Effector memory CD8-positive, alpha-beta T cell (primary cell): ENCODE data around the gene ZNF516.

ENCODE experiments used
- ATAC-seq: fragments of 150-1000 bp; cut with Tn5 transposase; replicated peaks from 2 replicates; pipeline ENCODE4 v1.10.0; 2021; ENCODE audit warnings: mild to moderate bottlenecking, moderate library complexity
- DNase-seq, 3 experiments: peaks; one replicate each; pipeline ENCODE4 v3.0.0; 2021
- H3K27ac Mint-ChIP-seq, 2 donors: one replicate each; pipeline ENCODE4 v1.8.0; 2022; ENCODE audit warnings: mild to moderate bottlenecking in 2 of 2, mixed read lengths in 2 of 2, moderate library complexity in 2 of 2
- H3K27me3 Mint-ChIP-seq, 2 donors: one replicate each; pipeline ENCODE4 v1.8.0; 2022; ENCODE audit warnings: mixed read lengths in 2 of 2
- H3K36me3 Mint-ChIP-seq: one replicate; pipeline ENCODE4 v1.8.0; 2022; ENCODE audit warnings: mild to moderate bottlenecking, moderate library complexity, mixed read lengths; ENCODE audit not compliant: insufficient read depth
- H3K4me1 Mint-ChIP-seq, 2 donors: one replicate each; pipeline ENCODE4 v1.8.0; 2022; ENCODE audit warnings: low read depth in 2 of 2, mixed read lengths in 2 of 2
- H3K4me3 Mint-ChIP-seq, 2 donors: one replicate each; pipeline ENCODE4 v1.8.0; 2022; ENCODE audit warnings: mild to moderate bottlenecking in 2 of 2, mixed read lengths in 2 of 2, moderate library complexity in 2 of 2
- H3K9me3 Mint-ChIP-seq, 2 donors: one replicate each; pipeline ENCODE4 v1.8.0; 2022; ENCODE audit warnings: mixed read lengths in 2 of 2

ZNF516 gene

GRCh38 chr18:76465630-76466409 is 29.2 kb downstream of the ZNF516 start:
- ATAC-seq (no peak), DNase-seq (no peak)
- Mint-ChIP-seq H3K4me3 (no peak overlapping the region), H3K4me1 (peaks cover 3 to 18% of the 10 kb centered on the region in 2 donors), H3K9me3 (no peaks in the 10 kb centered on the region), H3K27me3 (peaks cover 10 to 29% of the 10 kb centered on the region in 2 donors), H3K36me3 (peaks cover 5% of the 10 kb centered on the region), H3K27ac (no peak overlapping the region)

- ATAC-seq: no peak
- no peaks in the 10 kb centered on the region for H3K9me3 Mint-ChIP-seq
- no peak for DNase-seq
- no peak overlapping the region for H3K27ac Mint-ChIP-seq
- peaks cover 10 to 19% of the 10 kb centered on the region in 2 donors for H3K27me3 Mint-ChIP-seq
- H3K36me3 Mint-ChIP-seq: no peaks in the 10 kb centered on the region
- peaks cover 3 to 18% of the 10 kb centered on the region in 2 donors for H3K4me1 Mint-ChIP-seq
- no peak overlapping the region for H3K4me3 Mint-ChIP-seq
Observed at GRCh38 chr18:76464281-76465259, 30.5 kb downstream of the ZNF516 start.

GRCh38 chr18:76463872-76464271 is 31.2 kb downstream of the ZNF516 start:
- peaks cover 10 to 16% of the 10 kb centered on the region in 2 donors for H3K27me3 Mint-ChIP-seq
- H3K36me3 Mint-ChIP-seq: no peaks in the 10 kb centered on the region
- no peak overlapping the region for H3K4me3 Mint-ChIP-seq
- no peak for ATAC-seq
- peaks cover 3 to 17% of the 10 kb centered on the region in 2 donors for H3K4me1 Mint-ChIP-seq
- no peak overlapping the region for H3K27ac Mint-ChIP-seq
- H3K9me3 Mint-ChIP-seq: no peaks in the 10 kb centered on the region
- no peak for DNase-seq

DNA sequence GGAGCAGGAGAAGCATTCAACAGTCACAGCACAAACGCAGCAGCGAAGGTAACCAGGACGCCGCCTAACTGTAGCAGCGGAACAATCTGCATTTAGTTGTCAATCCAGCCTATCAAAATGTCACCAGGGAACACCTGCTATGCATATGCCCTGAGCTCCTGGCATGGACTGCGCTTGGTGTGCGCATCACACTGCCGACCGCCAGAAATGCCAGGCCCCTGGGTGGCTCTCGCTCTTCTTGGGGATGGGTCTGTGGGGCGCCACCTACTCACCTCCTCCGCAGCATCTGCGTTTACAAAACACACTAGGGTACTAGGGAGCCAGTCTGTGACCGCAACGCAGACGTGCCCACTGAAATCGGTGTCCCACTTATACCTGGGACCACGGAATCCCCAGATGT is 31.7 kb downstream of the ZNF516 start:
- ATAC-seq: no peak
- Mint-ChIP-seq H3K27me3 (peaks cover 10 to 13% of the 10 kb centered on the region in 2 donors), H3K4me3 (no peak overlapping the region), H3K27ac (no peak overlapping the region), H3K9me3 (no peaks in the 10 kb centered on the region), H3K36me3 (no peaks in the 10 kb centered on the region), H3K4me1 (peaks cover 3 to 16% of the 10 kb centered on the region in 2 donors)
- no peak for DNase-seq

GRCh38 chr18:76462326-76462694 is 32.7 kb downstream of the ZNF516 start:
- Mint-ChIP-seq H3K4me3 (no peak overlapping the region), H3K9me3 (no peaks in the 10 kb centered on the region), H3K27ac (no peak overlapping the region), H3K4me1 (peaks cover 1 to 11% of the 10 kb centered on the region in 2 donors), H3K36me3 (no peaks in the 10 kb centered on the region), H3K27me3 (peaks cover 10 to 13% of the 10 kb centered on the region in 2 donors)
- DNase-seq (no peak), ATAC-seq (no peak)

DNA sequence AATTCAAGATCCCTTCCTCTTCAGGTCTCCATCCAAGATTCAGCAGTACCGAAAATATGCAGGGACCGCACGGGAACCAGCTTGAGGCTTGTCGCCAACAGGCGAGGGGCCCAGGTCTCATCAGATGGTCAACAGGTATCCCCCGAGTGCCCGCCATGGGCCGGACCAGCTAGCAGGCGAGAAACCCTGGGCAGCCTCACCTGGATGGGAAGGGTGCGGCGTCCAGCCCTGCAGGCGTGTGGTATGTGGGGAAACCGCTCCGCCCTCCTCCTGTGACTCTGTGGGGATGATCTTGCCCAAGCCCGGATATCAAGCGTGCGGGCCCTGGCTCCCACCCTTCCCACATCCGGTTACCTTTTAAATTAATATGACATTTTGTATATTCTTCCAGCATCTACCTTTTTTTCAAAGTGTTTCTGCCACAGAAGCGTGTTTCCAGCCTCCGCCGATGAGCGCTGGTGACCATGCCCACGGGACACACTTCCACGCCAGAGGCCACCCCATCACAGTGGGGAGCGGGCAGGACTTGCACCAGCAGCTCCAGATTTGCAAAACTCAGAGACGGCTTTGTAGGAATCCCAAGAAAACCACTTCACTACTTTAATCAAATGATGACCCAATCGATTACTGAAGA is 33.2 kb downstream of the ZNF516 start:
- Mint-ChIP-seq H3K4me3 (no peak overlapping the region), H3K27ac (no peak overlapping the region), H3K4me1 (peaks cover 0 to 10% of the 10 kb centered on the region in 2 donors), H3K27me3 (peaks cover 9 to 13% of the 10 kb centered on the region in 2 donors), H3K9me3 (no peaks in the 10 kb centered on the region), H3K36me3 (no peaks in the 10 kb centered on the region)
- ATAC-seq (no peak), DNase-seq (no peak)

- no peak for ATAC-seq
- no peak for DNase-seq
- H3K9me3 Mint-ChIP-seq: no peaks in the 10 kb centered on the region
- peaks cover 0 to 4% of the 10 kb centered on the region in 2 donors for H3K4me1 Mint-ChIP-seq
- H3K36me3 Mint-ChIP-seq: no peaks in the 10 kb centered on the region
- peaks cover 2 to 13% of the 10 kb centered on the region in 2 donors for H3K27me3 Mint-ChIP-seq
- H3K4me3 Mint-ChIP-seq: no peak overlapping the region
- no peak overlapping the region for H3K27ac Mint-ChIP-seq
Observed at GRCh38 chr18:76461148-76461547, 33.9 kb downstream of the ZNF516 start.

DNA sequence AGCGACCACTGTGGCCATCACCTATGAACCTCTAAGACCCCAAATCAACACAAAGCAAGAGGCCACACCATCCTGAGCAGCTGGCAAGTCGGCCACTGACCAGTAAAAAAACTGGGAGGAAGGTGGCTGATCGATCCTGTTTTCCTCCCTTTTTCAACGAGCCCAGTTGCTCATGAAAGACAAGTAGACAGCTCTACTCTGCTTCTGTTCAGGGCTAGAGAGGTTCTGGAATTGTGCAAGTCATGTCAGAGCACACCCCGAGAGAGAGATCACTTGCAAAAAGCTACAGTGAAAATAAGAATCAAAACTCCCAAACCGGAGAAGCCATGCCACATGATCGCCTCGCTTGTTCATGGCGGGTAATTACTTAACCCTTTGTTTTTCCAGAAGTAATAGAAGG is 34.6 kb downstream of the ZNF516 start:
- Mint-ChIP-seq H3K4me1 (peaks cover 0 to 3% of the 10 kb centered on the region in 2 donors), H3K36me3 (no peaks in the 10 kb centered on the region), H3K4me3 (no peak overlapping the region), H3K27me3 (peaks cover 0 to 12% of the 10 kb centered on the region in 2 donors), H3K27ac (no peak overlapping the region), H3K9me3 (no peaks in the 10 kb centered on the region)
- ATAC-seq (no peak), DNase-seq (no peak)

DNA sequence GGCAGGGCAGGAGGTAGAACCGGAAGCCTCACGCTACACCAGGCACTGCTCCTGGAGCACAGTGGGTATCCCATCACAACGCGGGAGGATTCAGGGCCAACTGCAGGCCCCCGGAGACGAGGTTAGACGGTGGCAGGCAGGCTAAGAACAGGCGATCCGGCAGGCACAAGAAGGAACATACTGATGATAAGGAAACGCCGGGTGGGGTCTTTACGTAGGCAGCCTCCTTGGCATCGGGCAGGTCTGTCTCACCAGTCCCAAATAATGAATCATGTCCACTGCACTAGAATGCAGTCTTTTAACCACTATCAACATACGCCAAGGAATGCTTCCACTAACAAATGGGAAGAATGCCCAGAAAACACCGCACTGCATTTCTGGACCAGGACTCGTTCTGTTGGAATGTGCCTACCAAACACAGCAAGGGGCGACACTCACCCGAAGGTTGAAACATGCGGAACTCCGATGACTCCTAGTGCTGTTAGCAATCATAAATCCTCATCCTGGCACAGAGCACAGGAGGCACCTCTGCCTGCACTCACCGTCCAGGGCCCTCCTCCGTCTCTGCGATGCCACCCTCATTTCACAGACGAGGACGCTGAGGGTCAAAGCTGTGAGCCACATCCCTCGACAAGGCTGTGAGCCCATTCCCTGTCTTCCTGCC is 35.2 kb downstream of the ZNF516 start:
- ATAC-seq: no peak

GRCh38 chr18:76459312-76459686 is 35.7 kb downstream of the ZNF516 start:
- no peak overlapping the region for H3K27ac Mint-ChIP-seq
- H3K27me3 Mint-ChIP-seq: peaks cover 0 to 9% of the 10 kb centered on the region in 2 donors
- H3K9me3 Mint-ChIP-seq: no peaks in the 10 kb centered on the region
- DNase-seq (no peak), ATAC-seq (no peak)
- no peak overlapping the region for H3K4me3 Mint-ChIP-seq
- no peaks in the 10 kb centered on the region for H3K36me3 Mint-ChIP-seq
- peaks cover 0 to 4% of the 10 kb centered on the region in 2 donors for H3K4me1 Mint-ChIP-seq

More for the DNA sequence above, 35.2 kb downstream of the ZNF516 start:
- Mint-ChIP-seq H3K36me3 (no peaks in the 10 kb centered on the region), H3K4me3 (no peak overlapping the region), H3K27ac (no peak overlapping the region), H3K9me3 (no peaks in the 10 kb centered on the region), H3K4me1 (peaks cover 0 to 4% of the 10 kb centered on the region in 2 donors), H3K27me3 (peaks cover 0 to 7% of the 10 kb centered on the region in 2 donors)
- no peak for DNase-seq

GRCh38 chr18:76458522-76459311 is 36.3 kb downstream of the ZNF516 start:
- no peak for DNase-seq
- H3K9me3 Mint-ChIP-seq: no peaks in the 10 kb centered on the region
- no peak overlapping the region for H3K4me3 Mint-ChIP-seq
- H3K27me3 Mint-ChIP-seq: peaks cover 5 to 15% of the 10 kb centered on the region in 2 donors
- no peaks in the 10 kb centered on the region for H3K36me3 Mint-ChIP-seq
- no peak overlapping the region for H3K27ac Mint-ChIP-seq
- no peak for ATAC-seq
- peaks cover 0 to 4% of the 10 kb centered on the region in 2 donors for H3K4me1 Mint-ChIP-seq

- ATAC-seq: no peak
- H3K27ac Mint-ChIP-seq: no peak overlapping the region
- H3K4me3 Mint-ChIP-seq: no peak overlapping the region
- H3K36me3 Mint-ChIP-seq: no peaks in the 10 kb centered on the region
- no peaks in the 10 kb centered on the region for H3K9me3 Mint-ChIP-seq
- DNase-seq: no peak
- peaks cover 0 to 7% of the 10 kb centered on the region in 2 donors for H3K4me1 Mint-ChIP-seq
- H3K27me3 Mint-ChIP-seq: peaks cover 13 to 23% of the 10 kb centered on the region in 2 donors
Observed at GRCh38 chr18:76457957-76458356, 37.1 kb downstream of the ZNF516 start.
